Body of pancreas (tissue), 4 donors: ENCODE results near the gene NIPAL4.

Experiments used
- POLR2A ChIP-seq, 3 donors: fragments of 450-650 bp; IDR thresholded peaks; one replicate each; pipeline ENCODE4 v1.6.1; 2016; ENCODE audit warnings: antibody characterized with exemption in 3 of 3, mild to moderate bottlenecking in 2 of 3
- TF ChIP-seq, protein P1 (sequence below), 7 experiments: fragments of 450-650 bp in 4 of 7; fragments of 200-600 bp in 3 of 7; sonication (generic) in 3 of 7; IDR thresholded peaks; one replicate each; pipeline ENCODE4 v1.5.1; 2016 to 2019; ENCODE audit warnings: antibody characterized with exemption in 7 of 7

GRCh38 chr5:157478726-157479125 lies 18.7 kb downstream of the NIPAL4 start:
- TF ChIP-seq, protein P1, sequence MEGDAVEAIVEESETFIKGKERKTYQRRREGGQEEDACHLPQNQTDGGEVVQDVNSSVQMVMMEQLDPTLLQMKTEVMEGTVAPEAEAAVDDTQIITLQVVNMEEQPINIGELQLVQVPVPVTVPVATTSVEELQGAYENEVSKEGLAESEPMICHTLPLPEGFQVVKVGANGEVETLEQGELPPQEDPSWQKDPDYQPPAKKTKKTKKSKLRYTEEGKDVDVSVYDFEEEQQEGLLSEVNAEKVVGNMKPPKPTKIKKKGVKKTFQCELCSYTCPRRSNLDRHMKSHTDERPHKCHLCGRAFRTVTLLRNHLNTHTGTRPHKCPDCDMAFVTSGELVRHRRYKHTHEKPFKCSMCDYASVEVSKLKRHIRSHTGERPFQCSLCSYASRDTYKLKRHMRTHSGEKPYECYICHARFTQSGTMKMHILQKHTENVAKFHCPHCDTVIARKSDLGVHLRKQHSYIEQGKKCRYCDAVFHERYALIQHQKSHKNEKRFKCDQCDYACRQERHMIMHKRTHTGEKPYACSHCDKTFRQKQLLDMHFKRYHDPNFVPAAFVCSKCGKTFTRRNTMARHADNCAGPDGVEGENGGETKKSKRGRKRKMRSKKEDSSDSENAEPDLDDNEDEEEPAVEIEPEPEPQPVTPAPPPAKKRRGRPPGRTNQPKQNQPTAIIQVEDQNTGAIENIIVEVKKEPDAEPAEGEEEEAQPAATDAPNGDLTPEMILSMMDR (IDR thresholded peaks at IDR 0.05): no peak
- no peak for TF ChIP-seq POLR2A (IDR thresholded peaks at IDR 0.05)
